HepG2 (cell line): ENCODE measurements around the gene NPHP4. TPM values are rescaled to one million over a fixed set of nuclear protein-coding genes. Genes with fewer than 3 reads are reported as not detected.
A peak's percentile ranks its signal among the peaks of the same experiment; 100 is the strongest.

Experiments
- NCOR1 ChIP-seq: fragments of 200-600 bp; sonication (generic); IDR thresholded peaks from 2 replicates; pipeline ENCODE4 v1.7.0; 2017; ENCODE audit warnings: antibody characterized with exemption, low read length, borderline replicate concordance
- TOPORS ChIP-seq: sonication (generic); formaldehyde crosslinking; IDR thresholded peaks from 2 replicates; pipeline ENCODE4 v1.8.0; 2023; ENCODE audit warnings: mild to moderate bottlenecking, missing genetic modification reagents
- U2AF1 ChIP-seq: fragments of 200-400 bp; formaldehyde crosslinking; optimal IDR thresholded peaks from 2 replicates; pipeline ENCODE3; 2017; ENCODE audit warnings: mild to moderate bottlenecking, low read depth, low read length
- polyA plus RNA-seq, 8 experiments: library from polyadenylated mRNA; depleted of rRNA in 3 of 8; stranded (reverse) in 7 of 8; unstranded in 1 of 8; fragments of >200 nt; fragmentation: Illumina TruSeq in 4 of 8; extraction: Trizol in 4 of 8; gene quantifications; 2 replicates each; pipeline versions ENCODE4 v1.2.1 to v1.2.3, GENCODE V29; 2011 to 2016; ENCODE audit warnings: low read depth in 4 of 8, missing spikeins in 1 of 8, mixed read lengths in 1 of 8; ENCODE audit not compliant: insufficient read depth in 1 of 8
- total RNA-seq, 5 experiments: library from RNA; depleted of rRNA; stranded (reverse); fragments of >200 nt; fragmentation: Illumina TruSeq; extraction: Trizol; gene quantifications; 2 replicates each; pipeline ENCODE4 v1.2.3, GENCODE V29; 2016; ENCODE audit warnings: low read depth in 1 of 5
- TF ChIP-seq, protein P1 (sequence below), 2 experiments: fragments of 450-650 bp in 1 of 2; sonication (generic) in 1 of 2; formaldehyde crosslinking in 1 of 2; IDR thresholded peaks; 2 replicates each; pipeline versions ENCODE4 v1.6.1 to v1.8.0; 2016 to 2022; ENCODE audit warnings: antibody characterized with exemption in 1 of 2, mild to moderate bottlenecking in 1 of 2, missing genetic modification reagents in 1 of 2
- TF ChIP-seq, protein P2 (sequence below): sonication (generic); formaldehyde crosslinking; IDR thresholded peaks from 2 replicates; pipeline ENCODE4 v1.4.0; 2020; ENCODE audit warnings: mild to moderate bottlenecking, missing genetic modification reagents
- TF ChIP-seq, protein P3 (sequence below): sonication (generic); formaldehyde crosslinking; IDR thresholded peaks from 2 replicates; pipeline ENCODE4 v1.5.0; 2020; ENCODE audit warnings: mild to moderate bottlenecking, missing genetic modification reagents, borderline replicate concordance
- TF ChIP-seq, protein P4 (sequence below): sonication (generic); formaldehyde crosslinking; conservative IDR thresholded peaks from 2 replicates; pipeline ENCODE4 v1.4.0; 2020; ENCODE audit warnings: missing genetic modification reagents

The NPHP4 gene
- total and polyA plus RNA-seq, 2 of the 13 experiments (the other 11 are each of a cell fraction or from before 2014, with no cell fraction given) = 4.4 to 6.8 TPM

DNA sequence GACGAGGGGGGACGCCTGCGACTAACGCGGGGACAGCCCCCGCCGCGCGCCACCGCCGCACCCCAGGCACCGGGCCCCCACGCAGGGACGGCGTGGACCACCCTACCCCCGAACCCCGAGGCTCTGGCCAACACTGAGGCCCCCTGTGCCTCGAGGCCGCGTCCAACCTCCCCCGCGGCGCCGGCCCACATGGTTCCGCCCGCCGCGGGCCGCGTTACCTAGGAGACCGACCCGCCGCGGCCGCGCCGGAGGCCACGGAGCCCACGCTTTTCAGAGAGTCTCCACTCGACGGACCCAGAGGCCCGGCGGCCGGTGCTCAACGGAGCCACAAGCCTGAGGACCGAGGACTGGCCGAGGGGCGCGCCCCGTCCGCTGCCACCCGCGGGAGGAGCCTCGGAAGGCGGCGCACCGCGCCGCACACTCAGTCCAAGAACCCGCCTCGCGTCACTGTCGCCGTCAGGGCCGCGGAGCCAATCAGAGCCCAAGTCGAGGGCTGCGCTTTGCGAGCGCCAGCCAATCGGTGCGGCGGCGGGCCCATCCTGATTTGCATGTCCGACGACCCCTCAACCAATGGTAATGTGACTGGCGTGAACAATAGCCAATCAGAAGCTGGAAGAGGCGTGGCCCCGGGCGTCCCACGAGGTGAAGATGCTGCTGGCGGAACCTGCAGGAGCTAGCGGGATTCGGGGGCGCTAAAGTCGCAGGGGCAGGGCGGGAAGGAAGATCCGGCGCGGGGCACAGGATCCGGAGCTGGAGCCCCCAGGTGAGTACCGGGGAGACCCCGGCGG is at the start of gene NPHP4 (continued):
- TF ChIP-seq, protein P1, sequence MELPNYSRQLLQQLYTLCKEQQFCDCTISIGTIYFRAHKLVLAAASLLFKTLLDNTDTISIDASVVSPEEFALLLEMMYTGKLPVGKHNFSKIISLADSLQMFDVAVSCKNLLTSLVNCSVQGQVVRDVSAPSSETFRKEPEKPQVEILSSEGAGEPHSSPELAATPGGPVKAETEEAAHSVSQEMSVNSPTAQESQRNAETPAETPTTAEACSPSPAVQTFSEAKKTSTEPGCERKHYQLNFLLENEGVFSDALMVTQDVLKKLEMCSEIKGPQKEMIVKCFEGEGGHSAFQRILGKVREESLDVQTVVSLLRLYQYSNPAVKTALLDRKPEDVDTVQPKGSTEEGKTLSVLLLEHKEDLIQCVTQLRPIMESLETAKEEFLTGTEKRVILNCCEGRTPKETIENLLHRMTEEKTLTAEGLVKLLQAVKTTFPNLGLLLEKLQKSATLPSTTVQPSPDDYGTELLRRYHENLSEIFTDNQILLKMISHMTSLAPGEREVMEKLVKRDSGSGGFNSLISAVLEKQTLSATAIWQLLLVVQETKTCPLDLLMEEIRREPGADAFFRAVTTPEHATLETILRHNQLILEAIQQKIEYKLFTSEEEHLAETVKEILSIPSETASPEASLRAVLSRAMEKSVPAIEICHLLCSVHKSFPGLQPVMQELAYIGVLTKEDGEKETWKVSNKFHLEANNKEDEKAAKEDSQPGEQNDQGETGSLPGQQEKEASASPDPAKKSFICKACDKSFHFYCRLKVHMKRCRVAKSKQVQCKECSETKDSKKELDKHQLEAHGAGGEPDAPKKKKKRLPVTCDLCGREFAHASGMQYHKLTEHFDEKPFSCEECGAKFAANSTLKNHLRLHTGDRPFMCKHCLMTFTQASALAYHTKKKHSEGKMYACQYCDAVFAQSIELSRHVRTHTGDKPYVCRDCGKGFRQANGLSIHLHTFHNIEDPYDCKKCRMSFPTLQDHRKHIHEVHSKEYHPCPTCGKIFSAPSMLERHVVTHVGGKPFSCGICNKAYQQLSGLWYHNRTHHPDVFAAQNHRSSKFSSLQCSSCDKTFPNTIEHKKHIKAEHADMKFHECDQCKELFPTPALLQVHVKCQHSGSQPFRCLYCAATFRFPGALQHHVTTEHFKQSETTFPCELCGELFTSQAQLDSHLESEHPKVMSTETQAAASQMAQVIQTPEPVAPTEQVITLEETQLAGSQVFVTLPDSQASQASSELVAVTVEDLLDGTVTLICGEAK (IDR thresholded peaks at IDR 0.05) = no peak
- TF ChIP-seq, protein P1 (CRISPR knock-in tag; IDR thresholded peaks at IDR 0.05) = 0 out of 2 replicates have a peak, but pooled peaks have one; percentile 26
- peak; percentile 29; the same call in 1 of the 2 replicates for TF ChIP-seq TOPORS (CRISPR knock-in tag)
- TF ChIP-seq, protein P2, sequence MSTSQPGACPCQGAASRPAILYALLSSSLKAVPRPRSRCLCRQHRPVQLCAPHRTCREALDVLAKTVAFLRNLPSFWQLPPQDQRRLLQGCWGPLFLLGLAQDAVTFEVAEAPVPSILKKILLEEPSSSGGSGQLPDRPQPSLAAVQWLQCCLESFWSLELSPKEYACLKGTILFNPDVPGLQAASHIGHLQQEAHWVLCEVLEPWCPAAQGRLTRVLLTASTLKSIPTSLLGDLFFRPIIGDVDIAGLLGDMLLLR (CRISPR knock-in tag) = 0 out of 2 replicates have a peak, but pooled peaks have one; percentile 44
- TF ChIP-seq NCOR1 = peak; percentile 28; the same call in 1 of the 2 replicates
- TF ChIP-seq, protein P3, sequence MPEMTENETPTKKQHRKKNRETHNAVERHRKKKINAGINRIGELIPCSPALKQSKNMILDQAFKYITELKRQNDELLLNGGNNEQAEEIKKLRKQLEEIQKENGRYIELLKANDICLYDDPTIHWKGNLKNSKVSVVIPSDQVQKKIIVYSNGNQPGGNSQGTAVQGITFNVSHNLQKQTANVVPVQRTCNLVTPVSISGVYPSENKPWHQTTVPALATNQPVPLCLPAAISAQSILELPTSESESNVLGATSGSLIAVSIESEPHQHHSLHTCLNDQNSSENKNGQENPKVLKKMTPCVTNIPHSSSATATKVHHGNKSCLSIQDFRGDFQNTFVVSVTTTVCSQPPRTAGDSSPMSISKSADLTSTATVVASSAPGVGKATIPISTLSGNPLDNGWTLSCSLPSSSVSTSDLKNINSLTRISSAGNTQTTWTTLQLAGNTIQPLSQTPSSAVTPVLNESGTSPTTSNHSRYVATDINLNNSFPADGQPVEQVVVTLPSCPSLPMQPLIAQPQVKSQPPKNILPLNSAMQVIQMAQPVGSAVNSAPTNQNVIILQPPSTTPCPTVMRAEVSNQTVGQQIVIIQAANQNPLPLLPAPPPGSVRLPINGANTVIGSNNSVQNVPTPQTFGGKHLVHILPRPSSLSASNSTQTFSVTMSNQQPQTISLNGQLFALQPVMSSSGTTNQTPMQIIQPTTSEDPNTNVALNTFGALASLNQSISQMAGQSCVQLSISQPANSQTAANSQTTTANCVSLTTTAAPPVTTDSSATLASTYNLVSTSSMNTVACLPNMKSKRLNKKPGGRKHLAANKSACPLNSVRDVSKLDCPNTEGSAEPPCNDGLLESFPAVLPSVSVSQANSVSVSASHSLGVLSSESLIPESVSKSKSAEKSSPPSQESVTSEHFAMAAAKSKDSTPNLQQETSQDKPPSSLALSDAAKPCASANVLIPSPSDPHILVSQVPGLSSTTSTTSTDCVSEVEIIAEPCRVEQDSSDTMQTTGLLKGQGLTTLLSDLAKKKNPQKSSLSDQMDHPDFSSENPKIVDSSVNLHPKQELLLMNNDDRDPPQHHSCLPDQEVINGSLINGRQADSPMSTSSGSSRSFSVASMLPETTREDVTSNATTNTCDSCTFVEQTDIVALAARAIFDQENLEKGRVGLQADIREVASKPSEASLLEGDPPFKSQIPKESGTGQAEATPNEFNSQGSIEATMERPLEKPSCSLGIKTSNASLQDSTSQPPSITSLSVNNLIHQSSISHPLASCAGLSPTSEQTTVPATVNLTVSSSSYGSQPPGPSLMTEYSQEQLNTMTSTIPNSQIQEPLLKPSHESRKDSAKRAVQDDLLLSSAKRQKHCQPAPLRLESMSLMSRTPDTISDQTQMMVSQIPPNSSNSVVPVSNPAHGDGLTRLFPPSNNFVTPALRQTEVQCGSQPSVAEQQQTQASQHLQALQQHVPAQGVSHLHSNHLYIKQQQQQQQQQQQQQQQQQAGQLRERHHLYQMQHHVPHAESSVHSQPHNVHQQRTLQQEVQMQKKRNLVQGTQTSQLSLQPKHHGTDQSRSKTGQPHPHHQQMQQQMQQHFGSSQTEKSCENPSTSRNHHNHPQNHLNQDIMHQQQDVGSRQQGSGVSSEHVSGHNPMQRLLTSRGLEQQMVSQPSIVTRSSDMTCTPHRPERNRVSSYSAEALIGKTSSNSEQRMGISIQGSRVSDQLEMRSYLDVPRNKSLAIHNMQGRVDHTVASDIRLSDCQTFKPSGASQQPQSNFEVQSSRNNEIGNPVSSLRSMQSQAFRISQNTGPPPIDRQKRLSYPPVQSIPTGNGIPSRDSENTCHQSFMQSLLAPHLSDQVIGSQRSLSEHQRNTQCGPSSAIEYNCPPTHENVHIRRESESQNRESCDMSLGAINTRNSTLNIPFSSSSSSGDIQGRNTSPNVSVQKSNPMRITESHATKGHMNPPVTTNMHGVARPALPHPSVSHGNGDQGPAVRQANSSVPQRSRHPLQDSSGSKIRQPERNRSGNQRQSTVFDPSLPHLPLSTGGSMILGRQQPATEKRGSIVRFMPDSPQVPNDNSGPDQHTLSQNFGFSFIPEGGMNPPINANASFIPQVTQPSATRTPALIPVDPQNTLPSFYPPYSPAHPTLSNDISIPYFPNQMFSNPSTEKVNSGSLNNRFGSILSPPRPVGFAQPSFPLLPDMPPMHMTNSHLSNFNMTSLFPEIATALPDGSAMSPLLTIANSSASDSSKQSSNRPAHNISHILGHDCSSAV (CRISPR knock-in tag) = no peak
- TF ChIP-seq, protein P4, sequence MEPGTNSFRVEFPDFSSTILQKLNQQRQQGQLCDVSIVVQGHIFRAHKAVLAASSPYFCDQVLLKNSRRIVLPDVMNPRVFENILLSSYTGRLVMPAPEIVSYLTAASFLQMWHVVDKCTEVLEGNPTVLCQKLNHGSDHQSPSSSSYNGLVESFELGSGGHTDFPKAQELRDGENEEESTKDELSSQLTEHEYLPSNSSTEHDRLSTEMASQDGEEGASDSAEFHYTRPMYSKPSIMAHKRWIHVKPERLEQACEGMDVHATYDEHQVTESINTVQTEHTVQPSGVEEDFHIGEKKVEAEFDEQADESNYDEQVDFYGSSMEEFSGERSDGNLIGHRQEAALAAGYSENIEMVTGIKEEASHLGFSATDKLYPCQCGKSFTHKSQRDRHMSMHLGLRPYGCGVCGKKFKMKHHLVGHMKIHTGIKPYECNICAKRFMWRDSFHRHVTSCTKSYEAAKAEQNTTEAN (CRISPR knock-in tag) = 0 out of 2 replicates have a peak, but pooled peaks have one; percentile 47
- TF ChIP-seq U2AF1 = no peak
